Testis (tissue), 3 donors: ENCODE data around the gene CCDC80. TPM values are rescaled to one million over a fixed set of nuclear protein-coding genes. Genes with fewer than 3 reads are reported as not detected.

ENCODE experiments used
- DNase-seq: peaks from one replicate; pipeline ENCODE4 v3.0.0-alpha.2; 2019
- H3K27ac ChIP-seq, 2 donors: fragments of 200-600 bp; sonication (generic); one replicate each; pipeline ENCODE4 v1.5.1; 2019
- H3K27me3 ChIP-seq: fragments of 200-600 bp; sonication (generic); one replicate; pipeline ENCODE4 v1.5.1; 2019
- H3K36me3 ChIP-seq: fragments of 200-600 bp; sonication (generic); one replicate; pipeline ENCODE4 v1.5.1; 2017; ENCODE audit warnings: low read depth; ENCODE audit errors: missing control alignments
- H3K4me1 ChIP-seq: fragments of 200-600 bp; sonication (generic); one replicate; pipeline ENCODE4 v1.5.1; 2019
- H3K4me3 ChIP-seq, 2 donors: fragments of 200-600 bp; sonication (generic); one replicate each; pipeline ENCODE4 v1.5.1; 2017 to 2019
- H3K9me3 ChIP-seq: fragments of 200-600 bp; sonication (generic); one replicate; pipeline ENCODE4 v1.5.1; 2017
- POLR2A ChIP-seq: fragments of 450-650 bp; IDR thresholded peaks from one replicate; pipeline ENCODE4 v1.6.1; 2017; ENCODE audit warnings: antibody characterized with exemption, mild to moderate bottlenecking, moderate library complexity
- WGBS, 2 donors: methylation state at CpG; one replicate each; pipeline ENCODE4 v1.1.5; 2018; 5-methylcytosine and 5-hydroxymethylcytosine counted together
- intact Hi-C: fragments of 100-400 bp; cut with DNase I; formaldehyde crosslinking; loops from one replicate; pipeline ENCODE4 v1.15.1; 2023; ENCODE audit warnings: low total_unique reads
- polyA plus RNA-seq: library from polyadenylated mRNA; stranded (reverse); fragments of 350-450 nt; fragmentation: Illumina TruSeq; extraction: RNeasy Lipid Tissue Mini Kit (QIAGEN cat#74804); gene quantifications from one replicate; pipeline ENCODE4 v1.2.3, GENCODE V29; 2014; ENCODE audit warnings: low read depth, low replicate concordance; ENCODE audit not compliant: insufficient read depth
- total RNA-seq, 2 donors: library from RNA; depleted of rRNA; stranded (reverse); fragments of >200 nt; gene quantifications; one replicate each; pipeline ENCODE4 v1.2.3, GENCODE V29; 2016
- TF ChIP-seq, protein P1 (sequence below), 3 experiments: fragments of 450-650 bp in 2 of 3; fragments of 200-600 bp in 1 of 3; sonication (generic) in 1 of 3; IDR thresholded peaks; one replicate each; pipeline ENCODE4 v1.5.1; 2016 to 2019; ENCODE audit warnings: antibody characterized with exemption in 3 of 3, mild to moderate bottlenecking in 2 of 3, moderate library complexity in 1 of 3

Gene CCDC80
- total and polyA plus RNA-seq, 3 donors from 2014 or later: 13.8 to 159 (median 18.8) TPM

DNA sequence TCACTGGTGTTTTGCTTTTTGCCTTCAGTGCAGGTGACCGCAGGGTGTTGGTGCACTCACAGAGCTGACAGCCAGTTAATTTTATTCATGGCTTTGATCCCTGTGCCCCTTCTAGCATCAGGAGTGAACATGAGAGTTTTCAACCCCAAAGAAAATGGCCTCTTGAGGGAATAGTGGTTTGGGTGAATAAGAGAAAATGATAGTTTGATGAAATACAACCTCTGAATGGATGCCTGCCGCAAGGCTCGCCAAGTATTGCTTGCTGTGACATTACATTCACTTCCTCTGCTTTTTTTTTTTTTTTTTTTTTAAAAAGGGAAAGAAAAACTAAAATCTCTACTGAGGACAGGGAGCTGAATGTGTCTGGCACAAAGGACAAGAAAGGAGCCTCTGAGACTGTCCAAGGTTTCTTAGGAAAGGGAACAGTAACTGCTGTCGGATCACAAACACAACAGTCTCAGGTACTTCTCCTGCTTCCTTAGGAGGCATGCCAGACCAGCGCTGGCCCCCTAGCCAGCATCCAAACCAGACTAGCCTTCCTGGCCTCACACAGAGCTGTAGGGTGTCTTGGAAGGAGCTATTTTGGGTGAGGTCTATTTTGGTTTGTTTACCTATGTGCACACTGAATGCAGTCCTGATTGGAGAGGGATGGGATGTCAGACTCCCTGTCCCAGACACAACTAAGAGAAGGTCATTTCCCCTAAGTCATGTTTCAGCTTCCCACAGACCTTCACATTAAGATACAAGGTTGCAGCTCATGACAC lies 29.0 kb downstream of the CCDC80 start:
- intact Hi-C loops: no loop called here
- Histone ChIP-seq H3K9me3 (no peaks in the 10 kb centered on the region), H3K4me1 (no peaks in the 10 kb centered on the region), H3K27ac (no peak overlapping the region), H3K4me3 (no peak overlapping the region), H3K36me3 (no peaks in the 10 kb centered on the region), H3K27me3 (no peaks in the 10 kb centered on the region)
- TF ChIP-seq POLR2A: no peak
- TF ChIP-seq, protein P1, sequence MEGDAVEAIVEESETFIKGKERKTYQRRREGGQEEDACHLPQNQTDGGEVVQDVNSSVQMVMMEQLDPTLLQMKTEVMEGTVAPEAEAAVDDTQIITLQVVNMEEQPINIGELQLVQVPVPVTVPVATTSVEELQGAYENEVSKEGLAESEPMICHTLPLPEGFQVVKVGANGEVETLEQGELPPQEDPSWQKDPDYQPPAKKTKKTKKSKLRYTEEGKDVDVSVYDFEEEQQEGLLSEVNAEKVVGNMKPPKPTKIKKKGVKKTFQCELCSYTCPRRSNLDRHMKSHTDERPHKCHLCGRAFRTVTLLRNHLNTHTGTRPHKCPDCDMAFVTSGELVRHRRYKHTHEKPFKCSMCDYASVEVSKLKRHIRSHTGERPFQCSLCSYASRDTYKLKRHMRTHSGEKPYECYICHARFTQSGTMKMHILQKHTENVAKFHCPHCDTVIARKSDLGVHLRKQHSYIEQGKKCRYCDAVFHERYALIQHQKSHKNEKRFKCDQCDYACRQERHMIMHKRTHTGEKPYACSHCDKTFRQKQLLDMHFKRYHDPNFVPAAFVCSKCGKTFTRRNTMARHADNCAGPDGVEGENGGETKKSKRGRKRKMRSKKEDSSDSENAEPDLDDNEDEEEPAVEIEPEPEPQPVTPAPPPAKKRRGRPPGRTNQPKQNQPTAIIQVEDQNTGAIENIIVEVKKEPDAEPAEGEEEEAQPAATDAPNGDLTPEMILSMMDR (IDR thresholded peaks at IDR 0.05): no peak
- 78 to 81% methylated on average over 5 of the region's 5 CpGs for WGBS, 2 donors
- DNase-seq: no peak

DNA sequence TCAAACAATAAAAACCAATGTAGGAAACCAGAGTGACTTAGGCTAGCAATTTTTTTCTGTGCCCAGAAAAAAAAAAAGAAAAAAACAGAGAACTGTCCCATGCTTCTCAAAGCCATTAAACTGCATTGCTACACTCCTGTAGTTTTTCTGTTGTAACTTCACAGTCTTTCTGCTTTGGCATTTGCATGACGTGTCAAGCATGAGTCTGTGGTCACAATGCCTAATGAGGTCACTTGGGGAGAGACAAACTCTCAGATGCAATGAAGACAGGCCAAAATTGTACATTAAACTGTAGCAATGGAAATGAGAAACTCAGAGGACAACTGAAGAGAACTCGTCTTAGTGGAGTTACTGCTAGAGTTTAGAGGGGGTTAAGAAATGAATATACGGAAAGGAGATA lies 30.8 kb downstream of the CCDC80 start:
- 88 to 94% methylated on average over 3 of the region's 3 CpGs for WGBS, 2 donors
- Histone ChIP-seq H3K27me3 (no peaks in the 10 kb centered on the region), H3K27ac (no peak overlapping the region), H3K4me1 (no peaks in the 10 kb centered on the region), H3K9me3 (no peaks in the 10 kb centered on the region), H3K4me3 (no peak overlapping the region), H3K36me3 (no peaks in the 10 kb centered on the region)
- DNase-seq: no peak
- intact Hi-C loops: no loop called here
- TF ChIP-seq POLR2A: no peak
- TF ChIP-seq, protein P1 (IDR thresholded peaks at IDR 0.05): no peak

DNA sequence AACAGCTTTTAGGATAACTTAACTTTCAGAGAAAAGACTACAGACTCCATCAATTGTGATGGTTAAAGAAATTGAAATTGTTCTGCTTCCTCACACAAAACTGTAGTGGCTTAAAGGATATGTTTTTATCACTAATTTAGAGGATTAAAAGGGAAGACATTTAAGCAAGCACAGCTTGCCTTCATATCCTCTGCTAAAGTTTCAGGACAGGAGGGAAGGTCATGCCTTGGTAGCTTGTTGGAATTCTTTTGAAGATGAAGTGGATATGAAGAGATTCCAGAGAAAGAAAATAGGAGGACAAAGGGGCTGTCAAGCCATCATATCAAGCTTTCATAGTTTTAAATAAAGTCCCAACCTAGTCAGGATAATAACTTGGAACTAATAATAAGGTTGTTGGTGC lies 33.1 kb downstream of the CCDC80 start:
- Histone ChIP-seq H3K4me3 (no peak overlapping the region), H3K27ac (no peak overlapping the region), H3K27me3 (no peaks in the 10 kb centered on the region), H3K9me3 (no peaks in the 10 kb centered on the region), H3K36me3 (no peaks in the 10 kb centered on the region), H3K4me1 (no peaks in the 10 kb centered on the region)
- TF ChIP-seq POLR2A: no peak
- TF ChIP-seq, protein P1 (IDR thresholded peaks at IDR 0.05): no peak
- intact Hi-C loops: no loop called here
- no peak for DNase-seq

DNA sequence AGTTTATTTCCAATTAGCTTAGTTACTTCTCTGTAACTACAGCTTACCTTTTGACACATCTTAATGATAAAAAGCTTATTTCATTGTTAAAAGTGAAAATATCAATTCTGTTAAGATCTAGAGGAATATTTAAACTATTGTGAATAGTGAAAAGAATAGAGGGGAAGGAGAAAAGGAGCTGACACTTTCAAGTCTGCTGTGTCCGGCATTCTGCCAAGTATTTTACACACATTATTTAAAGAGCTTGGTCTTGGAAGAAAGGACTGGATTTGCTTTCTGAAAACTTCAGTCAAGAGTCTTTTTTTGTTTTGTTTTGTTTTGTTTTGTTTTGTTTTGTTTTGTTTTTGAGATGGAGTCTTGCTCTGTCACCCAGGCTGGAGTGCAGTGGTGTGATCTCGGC lies 34.8 kb downstream of the CCDC80 start:
- DNase-seq: no peak
- Histone ChIP-seq H3K36me3 (no peaks in the 10 kb centered on the region), H3K4me1 (peaks cover 4% of the 10 kb centered on the region), H3K4me3 (no peak overlapping the region), H3K9me3 (no peaks in the 10 kb centered on the region), H3K27me3 (no peaks in the 10 kb centered on the region), H3K27ac (no peak overlapping the region)
- intact Hi-C loops: no loop called here
- TF ChIP-seq, protein P1 (IDR thresholded peaks at IDR 0.05): no peak
- no peak for TF ChIP-seq POLR2A
- WGBS, 2 donors: 81 to 92% methylated on average over 2 of the region's 2 CpGs

DNA sequence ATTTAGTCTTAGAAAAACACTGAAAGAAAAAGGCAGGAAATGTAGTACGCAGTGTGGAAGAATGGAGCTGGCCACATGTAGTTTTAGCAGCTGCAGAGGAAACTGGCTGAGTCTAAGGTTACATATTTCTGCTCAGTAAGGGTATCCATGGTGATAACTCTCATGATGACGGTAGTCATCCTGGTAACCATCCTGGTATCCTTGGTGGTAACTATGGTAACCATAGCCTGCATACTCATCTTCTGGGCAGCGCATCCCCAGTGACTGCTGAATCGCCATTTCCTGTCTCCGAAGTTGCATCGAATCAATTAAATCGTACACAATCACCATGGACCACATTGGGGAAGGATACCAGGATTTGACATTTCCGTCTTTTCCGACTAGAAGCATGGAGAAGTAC lies 35.7 kb downstream of the CCDC80 start:
- intact Hi-C loops: no loop called here
- no peak for DNase-seq
- no peak for TF ChIP-seq POLR2A
- TF ChIP-seq, protein P1 (IDR thresholded peaks at IDR 0.05): no peak
- H3K9me3 ChIP-seq: no peaks in the 10 kb centered on the region
- no peaks in the 10 kb centered on the region for H3K27me3 ChIP-seq
- WGBS, 2 donors: 61 to 77% methylated on average over 9 of the region's 9 CpGs
- no peak overlapping the region for H3K27ac ChIP-seq
- no peak overlapping the region for H3K4me3 ChIP-seq
- H3K4me1 ChIP-seq: peaks cover 4% of the 10 kb centered on the region
- H3K36me3 ChIP-seq: no peaks in the 10 kb centered on the region
